ENCODE measurements around the gene STXBP3.
"Not testable (repeated sequence)": the region's sequence is repeated elsewhere in the genome, so short reads cannot be mapped to it uniquely, and the experiment has no call there.

The STXBP3 gene

DNA sequence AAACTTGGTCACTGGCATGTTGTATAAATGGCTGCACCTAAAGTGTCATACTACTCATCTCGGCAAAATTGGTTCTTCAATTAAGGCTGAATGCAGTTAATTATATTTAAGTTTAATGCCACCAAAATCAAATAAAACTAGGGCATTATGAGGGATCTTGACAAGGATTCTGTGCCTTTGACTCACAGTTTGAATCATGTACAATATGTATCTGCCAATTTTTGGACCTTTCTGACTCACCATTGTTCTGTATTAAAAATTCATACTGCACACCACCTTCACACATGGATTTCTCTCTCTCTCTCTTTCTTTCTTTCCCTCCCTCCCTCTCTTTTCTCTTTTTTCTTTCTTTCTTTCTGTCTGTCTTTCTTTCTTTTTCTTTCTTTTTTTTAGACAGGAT is 14.1 kb upstream of the STXBP3 start:
- no peak for DNase-seq

- DNase-seq: no peak
Measured at GRCh38 chr1:108734171-108734865, 12.2 kb upstream of the STXBP3 start.

- DNase-seq: no peak
Measured at GRCh38 chr1:108742253-108742652, 4.2 kb upstream of the STXBP3 start.

DNA sequence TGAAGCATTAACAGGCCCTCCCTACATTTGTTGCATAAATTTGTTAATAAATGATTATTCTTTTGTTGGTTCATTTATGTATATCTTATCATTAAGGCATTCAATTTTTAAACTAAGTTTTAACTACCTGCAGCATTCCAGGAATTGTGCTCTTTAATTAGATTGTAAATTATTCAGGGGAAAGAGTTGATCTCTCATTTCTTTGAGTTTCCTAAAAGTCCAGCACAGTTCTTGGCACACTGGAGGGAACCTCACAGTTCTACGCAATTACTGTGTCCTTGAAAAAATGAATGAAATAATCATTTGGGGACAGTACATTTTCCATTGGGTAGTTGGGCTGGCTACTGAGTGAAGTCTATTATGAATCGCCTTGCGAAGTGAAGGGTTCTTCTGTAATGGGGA is 493 bp upstream of the STXBP3 start:
- no peak for DNase-seq

GRCh38 chr1:108747171-108747850 is 837 bp downstream of the STXBP3 start:
- peak in 1 of 2 experiments; percentile 12 for DNase-seq

DNA sequence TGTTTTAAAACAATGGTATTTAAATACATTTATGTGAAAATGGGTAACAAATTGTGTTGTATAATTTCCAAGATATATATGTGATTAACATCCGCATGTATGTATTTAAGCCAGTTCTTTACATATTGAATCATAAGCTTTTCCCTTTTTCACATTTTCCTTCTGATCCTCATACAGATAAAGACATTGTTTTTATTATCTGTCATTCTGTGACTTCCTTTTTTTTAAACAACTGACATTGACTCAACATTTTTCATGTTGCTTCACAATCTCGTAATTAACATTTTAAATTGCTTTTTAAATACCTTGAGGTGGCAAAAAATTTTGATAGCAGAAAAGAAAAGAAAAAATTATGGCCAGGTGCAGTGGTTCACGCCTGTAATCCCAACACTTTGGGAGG is 1.4 kb downstream of the STXBP3 start:
- DNase-seq: no peak

- DNase-seq: no peak
Measured at GRCh38 chr1:108749081-108749480, 2.6 kb downstream of the STXBP3 start.

GRCh38 chr1:108750476-108751181 is 4.2 kb downstream of the STXBP3 start:
- DNase-seq: no peak

DNA sequence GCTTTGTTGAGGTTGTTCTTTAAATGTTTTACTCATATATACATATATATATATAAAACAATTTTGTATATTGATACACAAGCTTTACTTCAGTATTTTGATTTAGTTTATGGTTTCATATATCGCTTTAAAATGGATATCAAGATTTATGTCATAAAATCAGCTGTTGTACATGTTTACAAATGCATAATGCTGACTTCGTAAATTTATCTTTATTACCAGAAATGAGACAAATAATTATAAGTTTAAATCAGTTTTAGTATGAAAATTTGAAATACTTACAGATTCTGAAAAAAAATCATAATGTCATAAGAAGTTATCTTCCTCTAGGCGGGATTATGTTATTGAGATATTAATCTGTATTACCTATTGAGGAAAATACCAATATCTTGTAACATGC is 6.9 kb downstream of the STXBP3 start:
- no peak for DNase-seq

GRCh38 chr1:108758796-108759195 is 12.3 kb downstream of the STXBP3 start:
- DNase-seq: no peak

DNA sequence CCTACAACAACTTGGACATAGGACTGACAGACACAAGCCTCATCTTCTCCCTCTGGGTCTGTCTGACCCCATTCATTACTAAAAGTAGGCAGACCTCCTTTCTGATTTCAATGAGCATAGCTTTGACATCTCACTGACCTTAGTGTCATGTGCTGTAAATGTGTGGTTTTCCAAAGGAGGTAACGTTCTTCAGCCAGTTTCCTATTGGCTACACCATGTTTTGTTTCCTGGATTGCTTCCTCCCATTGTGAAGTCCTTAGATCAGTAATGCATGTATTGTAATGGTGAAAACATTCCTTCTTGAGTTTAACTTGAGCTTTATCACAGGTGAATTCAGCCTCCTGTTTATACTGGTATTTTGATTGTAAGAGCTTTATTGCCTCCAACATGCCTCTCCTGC is 20.6 kb downstream of the STXBP3 start:
- DNase-seq: no peak

GRCh38 chr1:108767708-108768107 is 21.2 kb downstream of the STXBP3 start:
- DNase-seq: no peak

DNA sequence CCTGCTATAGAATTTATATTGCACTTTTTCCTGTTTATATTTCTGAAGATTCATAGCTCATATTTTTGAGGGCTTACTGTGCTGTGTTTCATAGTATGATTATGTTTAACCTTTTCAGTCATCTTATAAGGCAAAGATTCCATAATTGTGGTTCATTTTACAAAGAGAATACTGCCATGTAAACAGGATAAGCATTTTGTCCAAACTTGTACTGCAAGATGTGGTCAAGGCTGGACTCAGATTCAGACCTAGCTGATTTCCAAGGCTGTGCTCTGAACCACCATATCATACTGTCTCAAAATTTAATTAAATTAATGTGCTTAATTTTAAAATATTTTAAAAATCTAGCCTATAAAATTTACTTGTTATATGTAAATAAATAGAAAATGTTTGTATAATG is 31.4 kb downstream of the STXBP3 start:
- no peak for DNase-seq

DNA sequence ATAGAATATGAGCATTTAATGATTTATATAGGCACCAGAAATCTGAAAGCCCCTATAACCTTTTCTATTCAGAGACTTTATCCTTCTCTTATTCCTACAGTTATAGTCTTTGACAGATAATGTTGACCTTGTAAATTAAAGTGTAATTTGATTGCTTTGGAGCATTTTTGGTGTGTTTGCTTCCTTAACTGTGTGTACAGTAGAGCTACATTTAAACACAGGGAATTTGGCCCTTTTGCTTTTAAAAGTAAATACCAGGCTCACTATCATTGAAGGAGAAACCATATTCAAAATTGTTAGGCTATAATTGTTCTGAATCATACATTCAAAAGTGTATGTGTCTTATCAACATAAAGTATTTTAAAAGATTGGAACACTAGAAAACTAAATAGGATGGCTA is 33.0 kb downstream of the STXBP3 start:
- no peak for DNase-seq

GRCh38 chr1:108780937-108781574 is 34.6 kb downstream of the STXBP3 start:
- no peak for DNase-seq

- not testable (repeated sequence) for DNase-seq
Measured at GRCh38 chr1:108781575-108781944, 35.1 kb downstream of the STXBP3 start.

GRCh38 chr1:108785264-108785663 is 38.8 kb downstream of the STXBP3 start:
- no peak for DNase-seq

GRCh38 chr1:108785880-108786279 is 39.4 kb downstream of the STXBP3 start:
- no peak for DNase-seq

DNA sequence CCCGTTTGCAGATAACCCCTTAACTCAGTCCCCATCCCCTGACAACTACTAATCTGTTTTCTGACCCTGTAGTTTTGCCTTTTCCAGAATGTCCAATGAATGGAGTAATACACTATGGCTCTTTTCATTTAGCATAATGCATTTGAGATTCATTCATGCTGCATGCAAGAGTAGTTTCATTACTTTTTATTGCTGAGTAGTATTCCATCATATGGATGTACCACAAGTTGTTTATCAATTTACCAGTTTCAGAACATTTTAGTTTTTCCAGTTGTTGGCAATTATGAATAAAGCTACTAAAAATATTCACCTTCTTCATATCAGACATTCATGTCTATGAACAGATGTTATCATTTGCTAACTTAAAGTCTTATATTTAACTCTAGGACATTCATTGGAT is 45.3 kb downstream of the STXBP3 start:
- DNase-seq: no peak

- no peak for DNase-seq
Measured at GRCh38 chr1:108792420-108792819, 45.9 kb downstream of the STXBP3 start.

GRCh38 chr1:108799001-108799400 is 52.5 kb downstream of the STXBP3 start:
- no peak for DNase-seq

- no peak for DNase-seq
Measured at GRCh38 chr1:108801101-108801500, 54.6 kb downstream of the STXBP3 start.

DNA sequence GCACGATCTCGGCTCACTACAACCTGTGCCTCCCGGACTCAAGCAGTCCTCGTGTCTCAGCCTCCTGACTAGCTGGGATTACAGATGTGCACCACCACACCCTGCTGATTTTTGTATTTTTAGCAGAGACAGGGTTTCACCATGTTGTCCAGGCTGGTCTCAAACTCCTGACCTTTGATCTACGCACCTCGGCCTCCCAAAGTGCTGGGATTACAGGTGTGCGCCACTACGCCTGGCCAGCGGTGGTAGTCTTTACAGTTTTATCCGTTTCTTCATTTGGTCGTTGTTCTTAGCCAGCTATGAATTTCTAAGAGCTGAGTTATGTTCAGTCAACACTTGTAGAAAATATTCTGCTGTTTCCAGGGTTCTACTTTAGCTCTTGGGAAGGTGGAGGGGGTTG is 57.1 kb downstream of the STXBP3 start:
- DNase-seq: no peak

- DNase-seq: no peak
Measured at GRCh38 chr1:108808438-108808837, 62.0 kb downstream of the STXBP3 start.

Measured in NCI-H187 (cell line).